GM18520 (cell line): ENCODE data around the gene ZC3H18.
"Not testable (repeated sequence)": the region's sequence is repeated elsewhere in the genome, so short reads cannot be mapped to it uniquely, and the experiment has no call there.

Source experiments
- ATAC-seq: cut with Tn5 transposase; IDR thresholded peaks from one replicate; pipeline ENCODE4 v1.9.1; 2021; ENCODE audit not compliant: unreplicated experiment

ZC3H18 gene

DNA sequence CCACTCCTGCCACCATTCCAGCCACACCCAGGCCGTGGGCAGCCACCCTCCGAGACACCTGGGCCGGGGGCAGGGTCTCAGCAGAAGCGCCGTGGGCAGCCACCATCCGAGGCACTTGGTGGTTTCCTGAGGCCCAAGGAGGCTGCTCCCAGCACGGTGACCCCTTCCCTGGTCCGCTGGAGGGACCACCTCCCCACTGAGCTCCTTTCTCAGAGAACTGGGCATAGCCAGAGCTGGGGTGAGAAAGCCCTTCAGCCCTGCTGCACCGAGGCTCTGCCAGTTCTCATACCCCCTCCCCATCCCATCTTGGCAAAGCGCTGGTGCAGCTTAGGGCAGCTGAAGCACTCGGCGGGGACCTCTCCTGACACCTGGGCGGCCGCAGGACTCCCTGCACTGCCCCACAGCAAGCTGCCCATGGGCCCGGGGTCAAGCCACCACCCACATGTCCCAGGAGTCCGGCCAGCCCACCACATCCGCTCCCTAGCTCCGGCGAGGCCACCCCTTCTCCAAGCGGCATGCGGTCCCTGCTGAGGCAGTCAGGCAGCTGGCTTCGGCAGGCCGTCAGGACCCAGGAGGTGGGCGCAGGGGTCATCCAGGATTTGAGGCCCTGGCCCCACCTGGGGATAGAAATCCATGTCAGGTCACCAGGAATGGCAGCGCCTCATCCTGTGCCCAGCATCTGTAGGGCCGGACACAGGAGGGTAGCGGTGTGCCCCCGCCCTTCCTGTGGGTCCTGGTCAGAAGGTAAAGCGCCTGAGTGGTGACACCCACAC, 82.0 kb downstream of the ZC3H18 start:
- ATAC-seq, result no peak

DNA sequence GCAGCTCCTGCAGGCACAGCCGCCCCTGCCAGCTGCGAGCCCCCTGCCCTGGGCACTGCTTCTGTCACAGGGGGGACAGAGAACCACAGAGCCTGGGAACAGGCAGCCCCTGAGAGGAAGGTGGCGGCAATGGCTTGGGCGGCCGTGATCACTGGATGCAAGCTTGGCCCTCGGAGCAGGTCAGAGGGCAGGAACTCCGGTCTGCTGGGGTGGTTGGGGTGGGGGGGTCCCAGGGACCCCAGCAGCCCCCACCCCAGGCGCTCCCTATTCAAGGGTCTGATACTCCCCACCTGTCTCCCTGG, 82.5 kb downstream of the ZC3H18 start:
- no peak for ATAC-seq

- ATAC-seq, result no peak
Measured at GRCh38 chr16:88653101-88653500, 82.9 kb downstream of the ZC3H18 start.

- no peak for ATAC-seq
Measured at GRCh38 chr16:88653596-88654362, 83.6 kb downstream of the ZC3H18 start.

- no peak for ATAC-seq
Measured at GRCh38 chr16:88654363-88655052, 84.3 kb downstream of the ZC3H18 start.

- ATAC-seq, result no peak
Measured at GRCh38 chr16:88655053-88655732, 85.0 kb downstream of the ZC3H18 start.

GRCh38 chr16:88655733-88656281, 85.6 kb downstream of the ZC3H18 start:
- no peak for ATAC-seq

DNA sequence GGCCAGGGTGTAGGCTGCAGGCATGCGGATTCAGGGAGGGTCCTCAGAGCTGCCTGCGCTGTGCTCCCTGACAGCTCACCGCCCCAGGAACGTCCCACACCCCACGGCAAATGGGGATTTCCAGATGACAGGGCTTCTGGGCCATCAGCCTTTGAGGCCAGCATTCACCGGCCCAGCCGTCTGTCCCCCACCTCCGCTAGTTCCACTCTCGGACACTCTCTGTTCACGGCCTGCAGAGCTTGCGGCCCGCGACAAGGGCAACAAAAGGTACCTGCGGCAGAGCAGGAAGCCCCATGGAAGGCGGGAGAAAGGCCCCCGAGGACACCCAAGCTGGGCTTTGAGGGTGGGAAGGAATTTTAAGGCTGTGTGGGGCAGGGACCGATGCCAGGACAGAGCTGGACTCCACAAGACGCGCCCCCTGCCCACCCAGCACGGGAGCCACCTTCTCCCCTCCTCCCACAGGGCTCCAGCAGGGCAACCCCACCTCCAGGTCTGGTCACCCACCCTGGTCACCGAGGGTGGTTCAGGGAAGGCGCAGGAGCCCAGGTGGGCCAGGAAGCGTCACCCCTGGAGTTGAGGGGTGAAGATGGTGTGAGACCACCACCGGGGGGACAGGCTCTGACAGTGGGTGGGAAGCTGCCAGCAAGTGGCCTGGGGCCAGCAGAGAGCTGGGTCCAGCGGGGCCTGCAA, 86.2 kb downstream of the ZC3H18 start:
- no peak for ATAC-seq

DNA sequence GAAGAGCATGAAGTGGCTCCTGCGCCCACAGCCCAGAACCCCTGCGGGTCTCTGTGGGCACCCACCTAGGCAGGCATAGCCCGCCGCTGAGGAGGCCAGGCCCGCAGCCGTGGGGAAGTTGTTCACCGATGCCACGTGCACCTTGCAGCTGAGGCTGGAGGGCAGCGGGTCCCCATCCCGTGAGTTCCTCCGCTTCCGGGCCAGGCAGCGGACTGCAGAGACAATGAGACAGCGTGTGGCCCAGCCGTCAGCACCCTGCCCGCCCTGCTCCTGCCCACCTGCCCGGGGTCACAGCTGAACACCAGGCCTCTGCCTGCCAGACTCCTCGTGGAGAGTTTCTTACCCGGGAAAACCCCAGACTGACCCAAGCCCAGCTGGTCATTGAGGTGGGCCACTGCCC, 87.2 kb downstream of the ZC3H18 start:
- ATAC-seq, result no peak

DNA sequence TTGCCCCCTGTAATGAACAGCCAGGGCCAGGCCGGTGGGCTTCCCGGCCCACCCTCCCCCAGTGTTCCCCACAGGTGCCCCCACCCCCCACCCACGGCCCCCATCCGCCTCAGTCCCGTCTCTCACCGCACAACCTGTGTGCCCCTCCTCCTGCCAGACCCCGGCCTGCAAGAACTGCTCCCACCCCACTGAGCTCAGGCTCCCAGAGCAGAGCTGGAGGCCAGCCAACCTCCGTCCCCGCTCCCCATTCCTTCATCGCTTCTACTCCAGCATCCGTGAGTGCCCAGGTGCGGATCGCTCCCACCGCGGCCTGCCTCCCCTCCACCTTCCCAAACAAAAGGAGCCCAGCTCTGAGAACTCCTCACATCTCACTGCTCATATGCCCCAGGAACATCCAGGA, 88.5 kb downstream of the ZC3H18 start:
- ATAC-seq, result no peak

- no peak for ATAC-seq
Measured at GRCh38 chr16:88659160-88659559, 89.0 kb downstream of the ZC3H18 start.

DNA sequence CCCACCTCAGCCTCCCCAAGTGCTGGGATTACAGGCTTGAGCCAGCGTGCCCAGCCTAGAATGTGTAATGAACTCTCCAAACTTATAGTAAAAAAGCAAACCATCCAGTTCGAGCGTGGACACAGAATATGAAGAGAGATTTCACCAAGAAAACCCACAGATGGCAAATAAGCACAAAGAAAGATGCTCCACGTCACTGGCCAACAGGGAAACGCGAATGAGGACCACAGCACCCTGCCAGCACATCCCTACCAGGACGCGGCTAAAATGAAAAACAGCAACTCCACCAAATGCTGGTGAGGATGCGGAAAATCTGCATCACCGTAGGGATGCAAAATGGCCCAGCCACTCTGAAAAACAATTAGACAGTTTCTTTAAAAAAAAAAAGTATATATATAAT, 91.3 kb downstream of the ZC3H18 start:
- ATAC-seq, result no peak

GRCh38 chr16:88662222-88662842, 92.1 kb downstream of the ZC3H18 start:
- ATAC-seq, result peak; percentile 1

DNA sequence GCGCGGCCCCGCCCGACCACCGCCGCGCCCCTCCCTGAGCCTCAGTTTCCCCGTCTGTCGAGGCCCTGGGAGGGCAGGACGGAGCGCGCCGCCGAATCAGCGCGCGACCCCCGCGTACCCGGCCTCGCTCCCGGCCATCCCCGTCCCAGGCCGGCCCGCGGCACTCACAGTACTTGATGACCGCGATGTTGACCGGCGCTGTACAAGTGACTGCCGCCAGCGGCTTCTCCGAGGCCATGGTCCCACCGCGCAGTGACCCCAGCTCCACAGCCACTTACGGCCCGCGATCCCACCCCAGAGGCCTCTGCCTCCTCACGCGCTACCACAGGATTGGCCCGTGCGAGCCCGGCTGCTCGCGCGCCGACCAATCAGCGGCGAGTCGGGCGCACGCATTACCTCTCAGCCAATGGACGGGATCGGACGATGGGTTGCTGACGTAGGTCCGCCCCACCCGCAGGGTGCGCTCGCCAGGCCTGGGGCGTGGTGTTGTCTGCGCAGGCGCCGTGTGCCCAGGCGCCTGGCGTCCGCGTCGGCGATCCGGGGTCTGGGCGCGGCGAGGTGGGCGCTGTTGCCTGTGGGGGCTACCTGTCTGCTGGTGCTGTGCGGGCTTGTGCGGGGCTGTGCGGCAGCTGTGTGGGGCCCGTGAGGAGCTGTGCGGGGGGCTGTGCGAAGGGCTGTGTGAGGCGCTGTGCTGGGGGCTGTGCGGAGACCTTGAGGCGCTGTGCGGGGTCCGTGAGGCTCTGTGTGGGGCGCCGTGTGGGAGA, 92.8 kb downstream of the ZC3H18 start, which contains the start of gene MVD:
TSS of gene MVD (minus strand) at position 249 of the 764 bp plus-strand sequence. CDS start at position 238, 11 bp downstream.
- peak; percentile 93 for ATAC-seq

- ATAC-seq, result no peak
Measured at GRCh38 chr16:88665148-88665547, 94.9 kb downstream of the ZC3H18 start.

DNA sequence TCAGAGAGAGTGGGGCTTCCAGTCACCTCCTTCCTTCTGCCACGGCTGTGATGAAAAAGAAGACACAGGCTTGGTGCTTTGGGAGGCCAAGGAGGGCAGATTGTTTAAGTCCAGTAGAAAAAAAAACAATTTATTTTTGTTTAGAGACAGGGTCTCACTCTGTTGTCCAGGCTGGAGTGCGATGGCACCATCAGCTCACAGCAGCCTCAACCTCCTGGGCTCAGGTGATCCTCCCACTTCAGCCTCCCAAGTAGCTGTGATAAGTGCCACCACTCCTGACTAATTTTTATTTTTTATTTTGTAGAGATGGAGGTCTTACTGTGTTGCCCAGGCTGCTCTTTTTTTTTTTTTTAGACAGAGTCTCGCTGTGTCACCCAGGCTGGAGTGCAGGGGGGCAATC, 95.4 kb downstream of the ZC3H18 start:
- no peak for ATAC-seq

DNA sequence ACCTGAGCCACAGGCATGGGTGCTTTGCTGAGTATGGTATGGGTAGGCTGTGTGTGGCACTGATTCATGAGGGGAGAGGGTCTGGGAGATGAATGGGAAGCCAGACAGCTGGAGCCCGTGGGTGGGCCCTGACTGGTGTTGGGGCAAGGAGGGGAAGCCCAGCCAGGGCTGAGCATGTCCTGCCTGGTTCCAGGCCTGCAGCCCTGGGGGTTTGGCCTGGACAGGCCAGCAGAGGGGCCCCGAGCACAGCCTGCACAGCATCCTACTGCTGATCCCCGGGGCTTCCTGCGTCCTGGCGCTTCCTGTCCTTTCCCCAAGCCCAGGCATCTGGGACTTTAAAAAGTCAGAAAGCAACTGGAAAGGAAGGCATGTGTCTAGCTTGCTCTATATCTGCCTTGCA, 97.3 kb downstream of the ZC3H18 start:
- ATAC-seq, result no peak

- ATAC-seq, result not testable (repeated sequence)
Measured at GRCh38 chr16:88669493-88669892, 99.3 kb downstream of the ZC3H18 start.

DNA sequence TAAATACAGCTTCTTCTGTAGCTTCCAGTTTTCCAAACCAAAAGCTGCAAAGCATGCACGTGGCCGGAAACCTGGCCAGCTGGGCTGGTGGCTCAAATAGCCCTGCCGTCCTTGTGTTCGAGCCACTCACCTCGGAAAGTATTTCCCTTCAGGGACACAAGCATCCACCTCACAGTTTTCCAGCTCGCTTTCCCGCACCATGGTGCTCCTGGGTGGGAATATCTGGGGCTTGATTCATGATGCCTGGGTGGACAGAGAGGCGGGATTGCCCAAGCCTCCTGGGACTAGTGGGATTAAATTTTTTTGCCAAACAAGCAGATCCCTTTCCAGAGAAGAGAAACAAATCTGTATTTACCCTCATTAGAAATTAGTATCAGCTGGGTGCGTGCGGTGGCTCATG, 99.8 kb downstream of the ZC3H18 start:
- ATAC-seq, result no peak
